ENCODE measurements around the gene DPM2.

- TF ChIP-seq, protein P1, sequence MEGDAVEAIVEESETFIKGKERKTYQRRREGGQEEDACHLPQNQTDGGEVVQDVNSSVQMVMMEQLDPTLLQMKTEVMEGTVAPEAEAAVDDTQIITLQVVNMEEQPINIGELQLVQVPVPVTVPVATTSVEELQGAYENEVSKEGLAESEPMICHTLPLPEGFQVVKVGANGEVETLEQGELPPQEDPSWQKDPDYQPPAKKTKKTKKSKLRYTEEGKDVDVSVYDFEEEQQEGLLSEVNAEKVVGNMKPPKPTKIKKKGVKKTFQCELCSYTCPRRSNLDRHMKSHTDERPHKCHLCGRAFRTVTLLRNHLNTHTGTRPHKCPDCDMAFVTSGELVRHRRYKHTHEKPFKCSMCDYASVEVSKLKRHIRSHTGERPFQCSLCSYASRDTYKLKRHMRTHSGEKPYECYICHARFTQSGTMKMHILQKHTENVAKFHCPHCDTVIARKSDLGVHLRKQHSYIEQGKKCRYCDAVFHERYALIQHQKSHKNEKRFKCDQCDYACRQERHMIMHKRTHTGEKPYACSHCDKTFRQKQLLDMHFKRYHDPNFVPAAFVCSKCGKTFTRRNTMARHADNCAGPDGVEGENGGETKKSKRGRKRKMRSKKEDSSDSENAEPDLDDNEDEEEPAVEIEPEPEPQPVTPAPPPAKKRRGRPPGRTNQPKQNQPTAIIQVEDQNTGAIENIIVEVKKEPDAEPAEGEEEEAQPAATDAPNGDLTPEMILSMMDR (IDR thresholded peaks at IDR 0.05), result no peak
- no peak for TF ChIP-seq POLR2A (IDR thresholded peaks at IDR 0.05)
Observed at GRCh38 chr9:127945338-127945737, 7.7 kb upstream of the DPM2 start.
